Esophagus mucosa (tissue), 1 donor: Measurements from ENCODE around the gene NUP210. TPM values are rescaled to one million over a fixed set of nuclear protein-coding genes. Genes with fewer than 3 reads are reported as not detected.

Source experiments
- ATAC-seq: fragments of 200-7000 bp; cut with Tn5 transposase; one replicate; pipeline ENCODE4 v1.9.1; 2020
- total RNA-seq: library from RNA; stranded (reverse); gene quantifications from one replicate; pipeline ENCODE4 v1.2.4, GENCODE V29; 2023
- donor health status: DM: yes; HTN: yes; CAD: no.

Gene NUP210
- total RNA-seq, 1 donor from 2014 or later: 14.9 TPM

DNA sequence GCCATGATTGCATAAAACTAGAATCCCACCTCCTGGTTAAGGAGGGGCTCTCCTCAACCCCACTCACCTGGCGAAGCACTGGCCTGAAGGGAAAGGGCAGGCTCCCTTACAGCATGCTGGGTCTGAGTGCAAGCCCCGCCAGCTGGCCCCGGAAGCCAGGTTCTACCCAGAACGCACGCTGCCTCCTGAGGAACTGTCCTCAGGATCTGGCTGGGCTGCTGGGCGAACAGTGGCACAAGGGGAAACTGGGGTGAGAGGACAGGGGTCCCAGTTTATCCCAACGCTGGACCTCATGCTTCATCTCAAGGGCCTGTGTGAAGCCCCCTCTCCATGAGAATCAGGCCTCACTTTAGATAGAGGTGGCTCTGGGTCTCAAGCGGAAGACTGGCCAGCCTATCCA, 47.5 kb downstream of the NUP210 start:
- no peak for ATAC-seq

- ATAC-seq: no peak
Observed at GRCh38 chr3:13372126-13372525, 48.0 kb downstream of the NUP210 start.

DNA sequence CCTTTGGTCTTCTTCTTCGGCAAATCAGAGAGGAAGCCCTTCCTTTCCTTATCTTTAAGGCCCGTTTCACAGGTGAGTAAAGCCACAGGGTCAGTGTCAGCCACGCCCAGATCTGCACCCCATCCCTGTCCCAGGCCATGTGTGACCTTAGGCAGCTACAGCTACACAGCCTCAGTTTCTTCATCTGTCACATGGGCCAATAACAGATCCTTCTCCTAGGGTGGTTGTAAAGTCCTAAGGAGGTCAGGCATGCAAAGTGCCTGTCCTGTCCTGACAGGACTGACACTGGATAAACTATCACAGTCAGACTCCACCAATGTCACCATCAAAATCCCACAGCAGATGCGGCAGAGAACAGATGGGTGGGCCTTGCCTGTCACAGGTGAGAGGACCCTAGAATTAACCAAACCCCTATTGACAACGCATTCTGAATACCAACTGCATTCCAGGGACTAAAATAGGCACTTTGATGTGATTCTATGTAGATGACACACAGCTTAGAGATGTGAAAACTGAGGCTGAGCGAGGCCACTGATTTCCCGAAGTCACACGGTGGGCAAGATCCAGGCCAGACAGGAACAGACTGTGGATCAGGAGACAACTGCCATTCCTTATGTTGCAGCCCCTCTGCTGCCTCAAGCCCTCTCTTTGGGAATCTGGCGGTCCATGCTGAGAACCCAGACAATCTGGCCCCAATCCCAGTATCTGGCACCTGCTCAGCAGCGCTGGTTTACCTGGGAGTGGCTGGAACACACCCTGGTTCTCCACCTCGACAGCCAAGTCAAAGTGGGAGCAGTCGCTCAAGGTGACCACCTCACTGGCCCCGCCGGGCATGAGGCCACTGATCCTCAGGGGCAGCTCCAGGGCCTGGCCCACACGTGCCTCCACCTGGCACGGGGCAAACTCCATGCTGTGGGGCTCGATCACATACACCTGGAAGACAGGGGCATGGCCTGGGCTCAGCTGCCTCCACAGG, 48.7 kb downstream of the NUP210 start:
- peak; percentile 35 for ATAC-seq

DNA sequence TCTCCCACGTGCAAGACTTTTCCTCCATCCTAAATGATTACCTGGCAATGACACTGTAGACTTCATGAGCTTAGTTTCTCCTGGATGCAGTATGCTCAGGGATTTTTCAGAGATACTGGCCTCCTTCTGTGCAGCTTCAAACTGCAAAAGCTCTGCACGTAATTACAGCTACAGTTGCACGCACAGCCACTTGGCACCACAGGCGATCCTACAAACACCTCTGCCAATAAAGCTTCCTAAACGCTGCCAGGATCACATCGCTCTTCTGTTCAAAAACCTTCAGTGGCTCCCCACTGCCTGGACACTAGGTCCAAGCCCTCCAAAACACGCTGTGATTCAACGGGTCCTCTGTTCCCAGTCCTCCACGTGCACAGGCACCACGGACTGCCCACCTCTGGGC, 49.5 kb downstream of the NUP210 start:
- ATAC-seq: no peak

DNA sequence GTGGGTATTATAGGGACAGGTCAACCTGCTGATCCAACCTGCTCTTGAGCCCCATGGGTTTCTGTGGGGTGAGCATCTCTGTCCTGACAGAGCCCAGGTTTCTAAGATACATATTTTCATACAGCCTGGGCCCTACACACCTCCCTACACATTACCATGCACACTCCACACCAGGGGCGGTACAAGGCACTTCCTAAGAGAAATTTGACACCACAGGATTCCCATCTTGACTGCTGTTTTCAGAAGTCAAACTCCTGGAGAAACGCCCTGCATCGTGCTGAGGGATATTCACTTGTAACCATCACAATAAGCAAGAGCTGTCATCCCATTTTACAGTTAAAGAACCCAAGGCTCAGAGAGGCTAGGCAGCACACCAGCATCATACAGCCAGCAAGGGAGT, 50.1 kb downstream of the NUP210 start:
- no peak for ATAC-seq

GRCh38 chr3:13368834-13369233, 51.3 kb downstream of the NUP210 start:
- ATAC-seq: no peak

- no peak for ATAC-seq
Observed at GRCh38 chr3:13367728-13368127, 52.4 kb downstream of the NUP210 start.

- ATAC-seq: peak; percentile 41
Observed at GRCh38 chr3:13365390-13366379, 54.4 kb downstream of the NUP210 start.

- ATAC-seq: no peak
Observed at GRCh38 chr3:13364602-13365271, 55.4 kb downstream of the NUP210 start.

DNA sequence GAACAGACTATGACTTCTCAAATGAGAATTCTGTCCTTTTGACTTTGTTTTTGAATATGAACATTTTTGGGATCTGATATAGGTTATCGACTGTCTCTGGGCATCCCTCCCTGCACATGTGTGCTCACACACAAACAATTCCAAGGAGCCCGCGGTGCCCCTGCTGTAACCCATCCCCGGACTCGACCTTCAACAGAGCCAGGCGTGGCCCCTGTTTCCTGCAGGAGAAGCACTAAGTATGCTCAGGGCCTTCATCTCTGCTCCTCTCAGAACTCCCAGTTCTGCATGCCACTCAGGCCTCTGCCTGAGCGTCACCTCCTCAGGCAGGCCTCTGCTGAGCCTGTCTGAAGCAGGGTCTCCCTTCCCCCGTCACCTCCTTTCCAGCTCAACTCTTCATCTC, 57.6 kb downstream of the NUP210 start:
- ATAC-seq: no peak

GRCh38 chr3:13359916-13360315, 60.2 kb downstream of the NUP210 start:
- no peak for ATAC-seq

DNA sequence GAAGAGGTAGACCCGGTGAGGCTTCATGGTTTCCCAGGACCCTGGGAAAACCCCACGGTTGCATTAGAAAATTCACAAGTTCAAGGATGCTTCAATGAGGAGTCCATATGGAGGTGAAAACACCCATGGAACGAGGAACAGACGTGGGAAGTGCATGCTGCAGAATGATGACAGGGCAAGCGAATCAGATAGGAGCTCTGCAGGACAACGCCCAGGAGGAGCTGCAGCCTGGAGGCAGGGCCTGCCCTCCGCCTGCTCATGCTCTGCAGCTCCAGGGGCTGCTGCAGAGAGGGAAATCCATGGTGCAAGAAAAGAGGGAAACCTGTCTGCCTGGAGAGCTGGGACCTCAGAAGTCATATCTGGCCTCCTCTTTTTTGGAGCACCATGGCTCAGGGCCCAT, 61.5 kb downstream of the NUP210 start:
- no peak for ATAC-seq

GRCh38 chr3:13358051-13358450, 62.1 kb downstream of the NUP210 start:
- ATAC-seq: no peak

GRCh38 chr3:13357074-13357473, 63.0 kb downstream of the NUP210 start:
- ATAC-seq: no peak

DNA sequence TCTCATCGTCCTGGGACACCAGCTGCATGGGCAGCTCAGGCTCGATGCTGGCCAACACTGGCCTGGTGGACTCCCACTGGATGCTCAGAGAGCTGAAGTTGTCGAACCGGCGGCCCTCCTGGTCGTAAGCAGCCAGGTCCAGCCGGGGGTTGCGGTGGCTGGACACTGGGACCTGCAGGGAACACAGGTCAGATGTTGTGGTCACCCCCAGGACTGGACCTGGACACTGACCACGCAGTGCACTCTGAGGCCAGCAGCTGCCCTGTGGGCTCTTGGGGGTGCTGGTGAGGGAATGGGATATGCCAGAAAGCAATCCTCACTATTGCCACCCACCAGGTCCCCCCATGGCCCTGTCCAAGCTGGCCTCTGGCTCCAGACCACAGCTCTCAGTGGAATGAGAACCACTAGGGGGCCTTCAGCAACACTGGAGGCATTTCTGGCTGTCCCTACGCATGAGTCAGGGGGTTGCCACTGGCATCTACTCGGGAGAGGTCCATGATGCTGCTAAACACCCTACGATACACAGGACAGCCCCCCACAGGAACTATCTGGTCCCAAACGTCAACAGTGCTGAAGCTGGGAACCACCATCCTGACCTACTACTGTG, 66.1 kb downstream of the NUP210 start:
- ATAC-seq: no peak

DNA sequence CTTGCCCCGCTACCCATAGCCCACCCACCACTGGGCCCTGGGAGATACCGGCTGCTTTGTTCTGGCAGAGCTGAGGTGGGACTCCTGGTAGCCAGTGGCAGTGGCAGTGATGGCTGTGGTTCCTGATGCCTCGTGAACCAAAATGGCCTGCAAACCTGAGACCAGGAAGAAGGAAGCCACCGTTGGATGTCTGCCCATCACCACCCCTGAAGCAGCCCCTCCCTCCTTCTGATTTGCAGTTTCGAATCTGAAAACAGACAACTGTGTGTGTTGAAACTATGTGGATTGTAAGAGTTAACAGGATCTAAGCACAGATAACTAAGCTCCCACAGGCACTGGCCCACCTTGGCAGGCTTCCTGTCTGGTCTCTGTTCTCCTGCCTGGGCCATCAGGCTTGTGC, 66.6 kb downstream of the NUP210 start:
- no peak for ATAC-seq

- no peak for ATAC-seq
Observed at GRCh38 chr3:13352621-13353131, 67.4 kb downstream of the NUP210 start.

DNA sequence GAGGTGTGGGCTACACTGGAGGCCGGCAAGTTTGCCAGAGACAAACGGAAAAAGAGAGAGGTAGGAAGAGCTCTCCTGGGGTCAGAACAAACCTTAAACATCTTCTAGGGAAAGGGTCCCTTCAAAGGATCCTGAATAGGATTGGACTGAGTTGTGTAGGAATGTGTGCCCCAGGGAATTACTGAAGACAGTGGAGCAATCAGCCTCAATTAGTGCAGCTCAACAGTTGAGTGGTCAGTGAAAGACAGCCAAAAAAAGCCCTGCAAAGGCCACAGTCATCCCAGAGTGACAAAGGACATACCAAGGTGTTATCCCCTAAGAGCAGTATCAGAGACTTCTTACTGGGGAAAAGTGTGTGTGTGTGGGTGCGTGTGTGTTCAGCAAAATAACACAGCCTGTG, 70.3 kb downstream of the NUP210 start:
- ATAC-seq: no peak

DNA sequence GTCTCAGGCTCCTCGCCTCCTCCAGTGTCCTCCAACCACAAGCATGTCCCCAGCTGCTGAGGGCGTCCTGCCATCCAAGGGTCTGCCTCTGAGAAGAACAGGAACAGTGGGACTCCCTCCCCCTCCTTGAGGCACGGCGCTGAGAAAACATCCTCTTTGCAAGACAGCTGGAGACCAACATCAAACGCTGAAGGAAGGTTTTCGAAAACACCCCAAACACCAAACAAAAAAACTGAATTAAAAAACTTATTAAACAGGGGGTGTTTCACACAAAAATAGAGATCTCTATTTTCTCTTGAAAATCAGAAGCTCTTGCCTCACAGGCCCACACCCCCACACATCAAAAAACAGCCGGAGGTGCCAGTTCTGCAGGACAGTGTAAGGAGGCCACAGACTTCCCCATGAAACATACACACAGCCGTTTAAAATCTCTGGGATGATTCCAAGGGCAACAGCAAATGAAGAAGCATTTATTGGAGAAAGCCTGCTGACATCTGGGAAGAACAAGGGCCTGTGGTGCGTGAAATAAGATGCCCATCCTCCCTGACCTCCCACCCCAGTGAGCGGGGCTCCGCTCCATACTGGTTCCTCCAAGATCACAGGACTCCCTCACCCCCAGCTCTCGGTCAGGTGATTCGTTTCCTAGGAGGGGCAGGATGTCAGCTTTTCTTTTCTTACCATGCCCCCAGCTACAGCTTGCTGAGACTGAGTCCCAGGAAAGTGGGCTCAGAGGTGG, 71.3 kb downstream of the NUP210 start:
- ATAC-seq: no peak

GRCh38 chr3:13348100-13348499, 72.0 kb downstream of the NUP210 start:
- ATAC-seq: no peak

DNA sequence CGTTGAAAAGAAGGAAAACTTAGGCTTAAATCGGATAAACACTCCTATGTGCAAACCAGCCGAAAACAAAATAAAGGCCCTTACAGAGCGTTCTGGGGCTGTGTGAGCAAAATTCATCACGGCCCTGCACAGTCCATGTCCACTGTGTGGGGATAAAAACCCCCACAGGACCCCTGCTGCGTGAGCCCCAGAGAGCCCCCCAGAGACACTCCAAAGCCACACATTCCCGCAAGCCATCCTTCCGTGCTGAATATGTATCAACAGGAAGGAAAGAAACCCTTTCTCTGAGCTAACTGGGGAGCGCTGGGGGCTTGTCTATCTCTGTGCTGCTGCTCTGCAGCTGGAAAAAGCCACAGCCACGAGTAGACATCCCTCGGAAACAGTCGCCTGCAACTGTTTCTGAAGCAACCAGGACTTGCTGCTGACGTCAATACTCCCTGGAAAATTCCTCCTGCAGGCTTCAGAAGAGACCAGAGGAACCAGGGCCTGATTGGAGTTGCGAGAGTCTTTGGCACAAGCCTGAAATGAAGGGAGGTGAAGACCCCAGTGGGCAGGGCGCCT, 72.7 kb downstream of the NUP210 start:
- ATAC-seq: no peak
